Activated naive CD8-positive, alpha-beta T cell treated with anti-CD3 and anti-CD28 coated beads for 36 hours (primary cell): Measurements from ENCODE around the gene PKN1. TPM values are rescaled to one million over a fixed set of nuclear protein-coding genes. Genes with fewer than 3 reads are reported as not detected.
"Not testable (repeated sequence)": the region's sequence is repeated elsewhere in the genome, so short reads cannot be mapped to it uniquely, and the experiment has no call there.

Experiments used
- DNase-seq: peaks from one replicate; pipeline ENCODE4 v3.0.0; 2021
- H3K27ac Mint-ChIP-seq: one replicate; pipeline ENCODE4 v1.8.0; 2022; ENCODE audit warnings: mild to moderate bottlenecking, moderate library complexity, mixed read lengths
- H3K27me3 Mint-ChIP-seq: one replicate; pipeline ENCODE4 v1.8.0; 2022; ENCODE audit warnings: mild to moderate bottlenecking, mixed read lengths
- H3K36me3 Mint-ChIP-seq: one replicate; pipeline ENCODE4 v1.8.0; 2021; ENCODE audit warnings: mild to moderate bottlenecking, mixed read lengths
- H3K4me1 Mint-ChIP-seq: one replicate; pipeline ENCODE4 v1.8.0; 2021; ENCODE audit warnings: mixed read lengths
- H3K4me3 Mint-ChIP-seq: one replicate; pipeline ENCODE4 v1.8.0; 2022; ENCODE audit warnings: mild to moderate bottlenecking, moderate library complexity, mixed read lengths
- H3K9me3 Mint-ChIP-seq: one replicate; pipeline ENCODE4 v1.8.0; 2022; ENCODE audit warnings: mixed read lengths
- total RNA-seq, 2 experiments: library from RNA; stranded (reverse); gene quantifications; one replicate each; pipeline ENCODE4 v1.2.3, GENCODE V29; 2021

Gene PKN1
- total RNA-seq, 2 experiments from 2014 or later = 168 to 169 TPM

GRCh38 chr19:14459703-14460102 lies 26.6 kb downstream of the PKN1 start:
- Mint-ChIP-seq H3K4me1 (peaks cover 2% of the 10 kb centered on the region), H3K27me3 (no peaks in the 10 kb centered on the region), H3K36me3 (peaks cover 8% of the 10 kb centered on the region), H3K9me3 (no peaks in the 10 kb centered on the region), H3K27ac (peak overlapping the region; percentile 52), H3K4me3 (no peak overlapping the region)
- no peak for DNase-seq

- Mint-ChIP-seq H3K4me1 (peaks cover 2% of the 10 kb centered on the region), H3K27ac (no peak overlapping the region), H3K36me3 (peaks cover 7% of the 10 kb centered on the region), H3K9me3 (no peaks in the 10 kb centered on the region), H3K27me3 (no peaks in the 10 kb centered on the region), H3K4me3 (no peak overlapping the region)
- DNase-seq = no peak
Measured at GRCh38 chr19:14460935-14461334, 27.8 kb downstream of the PKN1 start.

- H3K9me3 Mint-ChIP-seq, H3K36me3 Mint-ChIP-seq, H3K4me1 Mint-ChIP-seq, H3K4me3 Mint-ChIP-seq, H3K27me3 Mint-ChIP-seq, H3K27ac Mint-ChIP-seq, DNase-seq: not testable (repeated sequence)
Measured at GRCh38 chr19:14462401-14462800, 29.3 kb downstream of the PKN1 start.

GRCh38 chr19:14463747-14464146 lies 30.6 kb downstream of the PKN1 start:
- Mint-ChIP-seq H3K36me3 (peaks cover 8% of the 10 kb centered on the region), H3K4me1 (peaks cover 2% of the 10 kb centered on the region), H3K9me3 (no peaks in the 10 kb centered on the region), H3K4me3 (no peak overlapping the region), H3K27ac (no peak overlapping the region), H3K27me3 (no peaks in the 10 kb centered on the region)
- DNase-seq = no peak

GRCh38 chr19:14467391-14467790 lies 34.3 kb downstream of the PKN1 start:
- no peaks in the 10 kb centered on the region for H3K9me3 Mint-ChIP-seq
- H3K36me3 Mint-ChIP-seq = peaks cover 8% of the 10 kb centered on the region
- no peak overlapping the region for H3K27ac Mint-ChIP-seq
- no peaks in the 10 kb centered on the region for H3K27me3 Mint-ChIP-seq
- H3K4me3 Mint-ChIP-seq = no peak overlapping the region
- no peaks in the 10 kb centered on the region for H3K4me1 Mint-ChIP-seq
- no peak for DNase-seq

GRCh38 chr19:14467816-14468215 lies 34.7 kb downstream of the PKN1 start:
- DNase-seq = no peak
- peaks cover 8% of the 10 kb centered on the region for H3K36me3 Mint-ChIP-seq
- H3K4me3 Mint-ChIP-seq = no peak overlapping the region
- H3K27me3 Mint-ChIP-seq = peaks cover 4% of the 10 kb centered on the region
- H3K9me3 Mint-ChIP-seq = no peaks in the 10 kb centered on the region
- H3K4me1 Mint-ChIP-seq = peaks cover 1% of the 10 kb centered on the region
- H3K27ac Mint-ChIP-seq = no peak overlapping the region

GRCh38 chr19:14470031-14470876 lies 37.1 kb downstream of the PKN1 start:
- Mint-ChIP-seq H3K27ac (no peak overlapping the region), H3K36me3 (peaks cover 11% of the 10 kb centered on the region), H3K4me1 (peaks cover 12% of the 10 kb centered on the region), H3K9me3 (no peaks in the 10 kb centered on the region), H3K27me3 (peaks cover 21% of the 10 kb centered on the region), H3K4me3 (no peak overlapping the region)
- DNase-seq = no peak

GRCh38 chr19:14471436-14472187 lies 38.5 kb downstream of the PKN1 start:
- H3K4me1 Mint-ChIP-seq = peaks cover 22% of the 10 kb centered on the region
- H3K9me3 Mint-ChIP-seq = no peaks in the 10 kb centered on the region
- no peak overlapping the region for H3K4me3 Mint-ChIP-seq
- peaks cover 9% of the 10 kb centered on the region for H3K36me3 Mint-ChIP-seq
- no peak for DNase-seq
- H3K27me3 Mint-ChIP-seq = peaks cover 21% of the 10 kb centered on the region
- H3K27ac Mint-ChIP-seq = no peak overlapping the region

GRCh38 chr19:14472202-14472938 lies 39.3 kb downstream of the PKN1 start:
- H3K36me3 Mint-ChIP-seq = peaks cover 7% of the 10 kb centered on the region
- DNase-seq = peak; percentile 86
- H3K27ac Mint-ChIP-seq = no peak overlapping the region
- H3K9me3 Mint-ChIP-seq = no peaks in the 10 kb centered on the region
- peaks cover 22% of the 10 kb centered on the region for H3K4me1 Mint-ChIP-seq
- no peak overlapping the region for H3K4me3 Mint-ChIP-seq
- peaks cover 21% of the 10 kb centered on the region for H3K27me3 Mint-ChIP-seq

- no peak for DNase-seq
- no peaks in the 10 kb centered on the region for H3K9me3 Mint-ChIP-seq
- no peak overlapping the region for H3K27ac Mint-ChIP-seq
- peaks cover 21% of the 10 kb centered on the region for H3K27me3 Mint-ChIP-seq
- peak overlapping the region; percentile 56 for H3K4me3 Mint-ChIP-seq
- H3K4me1 Mint-ChIP-seq = peaks cover 22% of the 10 kb centered on the region
- peaks cover 9% of the 10 kb centered on the region for H3K36me3 Mint-ChIP-seq
Measured at GRCh38 chr19:14473073-14473977, 40.2 kb downstream of the PKN1 start.

GRCh38 chr19:14473978-14474578 lies 41.0 kb downstream of the PKN1 start:
- no peak for DNase-seq
- H3K4me3 Mint-ChIP-seq = peak overlapping the region; percentile 35
- peaks cover 21% of the 10 kb centered on the region for H3K27me3 Mint-ChIP-seq
- no peak overlapping the region for H3K27ac Mint-ChIP-seq
- peaks cover 22% of the 10 kb centered on the region for H3K4me1 Mint-ChIP-seq
- H3K36me3 Mint-ChIP-seq = peaks cover 9% of the 10 kb centered on the region
- no peaks in the 10 kb centered on the region for H3K9me3 Mint-ChIP-seq

- Mint-ChIP-seq H3K9me3 (no peaks in the 10 kb centered on the region), H3K36me3 (peaks cover 9% of the 10 kb centered on the region), H3K27me3 (peaks cover 21% of the 10 kb centered on the region), H3K4me1 (peaks cover 22% of the 10 kb centered on the region), H3K4me3 (peak overlapping the region; percentile 35), H3K27ac (no peak overlapping the region)
- no peak for DNase-seq
Measured at GRCh38 chr19:14474827-14475226, 41.7 kb downstream of the PKN1 start.

GRCh38 chr19:14475251-14476073 lies 42.4 kb downstream of the PKN1 start, which contains the start of gene PTGER1:
PTGER1 (minus strand) TSS chr19:14475354; CDS start chr19:14474320, 1,034 bp downstream.
- DNase-seq = peak; percentile 49
- Mint-ChIP-seq H3K27ac (no peak within 1 kb of the TSS), H3K27me3 (peaks cover 21% of the 10 kb centered on the region), H3K9me3 (no peaks in the 10 kb centered on the region), H3K4me1 (peaks cover 22% of the 10 kb centered on the region), H3K36me3 (peaks cover 9% of the 10 kb centered on the region), H3K4me3 (peak within 1 kb of the TSS; percentile 35)
